ENCODE measurements around the gene METTL21A.
"Not testable (repeated sequence)": the region's sequence is repeated elsewhere in the genome, so short reads cannot be mapped to it uniquely, and the experiment has no call there.

The METTL21A gene

GRCh38 chr2:207625014-207625907, at the start of gene METTL21A:
Gene METTL21A (minus strand): TSS chr2:207625394. CDS start chr2:207624375, 1,019 bp downstream.
- DNase-seq (ENCODE audit: low spot score) = peak; percentile 95

DNA sequence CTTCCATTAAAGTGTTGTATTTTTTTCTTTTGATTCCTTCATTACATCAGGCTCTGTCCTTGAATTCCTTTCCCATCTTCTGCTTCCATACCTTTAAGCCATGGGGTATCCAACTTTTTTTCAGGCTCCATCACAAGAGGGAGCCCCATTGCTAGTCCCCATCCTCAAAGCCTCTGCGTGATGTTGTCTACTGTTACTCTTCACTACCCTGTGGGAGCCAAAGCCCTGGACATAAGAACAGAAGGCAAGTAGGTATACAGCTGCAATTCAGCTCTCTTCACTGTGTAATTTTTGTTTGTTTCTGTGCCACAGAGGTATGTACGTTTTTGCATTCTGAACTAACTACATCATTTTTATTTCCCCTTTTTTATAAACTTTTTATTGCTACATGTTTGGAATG, 49.6 kb upstream of the METTL21A start:
- DNase-seq (ENCODE audit: low spot score) = no peak

DNA sequence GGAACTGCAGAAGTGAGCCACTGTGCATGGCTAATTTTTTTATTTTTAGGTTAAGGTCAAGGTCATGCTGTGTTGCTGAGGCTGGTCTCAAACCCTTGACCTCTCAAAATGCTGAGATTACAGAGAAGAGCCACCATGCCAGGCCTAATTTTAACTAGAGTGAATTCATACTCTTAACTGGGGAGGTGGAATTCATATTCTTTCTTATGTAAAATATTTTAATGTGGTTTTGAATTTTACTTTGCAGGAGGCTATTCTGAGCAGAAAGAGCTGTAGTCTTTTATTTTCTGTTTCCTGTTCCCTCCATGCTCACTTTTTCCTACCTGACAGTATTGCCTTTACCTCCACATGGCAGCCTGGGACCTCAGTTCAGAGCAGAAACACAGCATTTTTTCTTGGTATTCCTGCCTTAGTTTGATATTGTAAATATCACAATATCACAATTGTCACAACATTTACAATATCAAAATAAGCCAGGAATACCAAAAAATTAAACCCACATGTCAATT, 49.1 kb upstream of the METTL21A start:
- DNase-seq (ENCODE audit: low spot score) = no peak

- no peak for DNase-seq (ENCODE audit: low spot score)
Measured at GRCh38 chr2:207673431-207673830, 48.2 kb upstream of the METTL21A start.

DNA sequence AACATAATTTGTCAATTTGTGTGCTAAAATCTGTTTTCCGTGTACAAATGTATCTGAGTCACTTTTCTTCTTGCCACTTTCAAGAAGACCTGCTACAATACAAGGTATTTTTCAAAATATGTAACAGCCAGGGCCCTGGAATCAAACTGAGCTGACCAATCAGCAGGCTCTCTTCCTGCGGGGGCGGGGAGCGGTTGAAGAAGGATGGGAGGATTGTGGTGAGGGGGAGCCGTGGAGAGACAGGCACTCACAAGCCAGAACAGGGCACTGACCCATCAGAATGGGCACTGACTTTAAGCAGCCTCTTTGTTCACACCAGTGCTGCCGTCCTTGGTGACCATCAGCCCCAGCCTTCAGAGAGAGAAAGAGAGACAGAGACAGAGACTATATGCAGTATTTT, 45.7 kb upstream of the METTL21A start:
- DNase-seq (ENCODE audit: low spot score) = no peak

GRCh38 chr2:207663870-207664545, 38.8 kb upstream of the METTL21A start:
- DNase-seq (ENCODE audit: low spot score) = no peak

DNA sequence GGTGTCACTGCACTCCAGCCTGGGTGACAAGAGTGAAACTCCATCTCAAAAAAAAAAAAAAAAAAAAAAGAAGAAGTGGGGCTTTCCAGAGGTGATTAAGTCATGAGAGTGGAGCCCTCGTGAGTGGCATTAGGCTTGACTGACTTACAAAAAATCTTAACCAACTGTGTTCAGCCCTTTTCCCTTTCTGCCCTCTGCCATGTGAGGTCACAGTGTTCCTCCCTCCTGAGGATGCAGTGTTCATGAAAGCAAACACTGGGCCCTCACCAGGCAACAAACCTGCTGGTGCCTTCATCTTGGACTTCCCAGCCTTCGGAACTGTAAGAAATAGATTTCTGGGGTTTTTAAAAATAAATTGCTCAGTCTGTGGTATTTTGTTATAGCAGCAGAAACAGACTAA, 37.0 kb upstream of the METTL21A start:
- DNase-seq (ENCODE audit: low spot score) = no peak

GRCh38 chr2:207660994-207661393, 35.8 kb upstream of the METTL21A start:
- DNase-seq (ENCODE audit: low spot score) = no peak

DNA sequence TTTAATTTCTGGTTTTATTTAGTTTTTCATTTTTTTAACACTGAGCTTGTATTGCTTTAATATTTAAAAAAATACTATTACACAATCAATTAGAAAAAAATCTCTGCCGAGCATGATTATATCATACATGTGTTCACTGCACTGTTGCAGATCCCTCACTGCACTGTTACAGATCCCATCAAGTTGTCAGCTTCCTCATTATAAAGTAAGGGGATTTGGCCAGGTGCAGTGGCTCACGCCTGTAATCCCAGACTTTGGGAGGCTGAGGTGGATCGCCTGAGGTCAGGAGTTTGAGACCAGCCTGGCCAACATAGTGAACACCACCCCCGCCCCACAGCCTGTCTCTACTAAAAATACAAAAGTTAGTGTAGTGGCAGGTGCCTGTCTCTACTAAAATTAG, 33.0 kb upstream of the METTL21A start:
- no peak for DNase-seq (ENCODE audit: low spot score)

DNA sequence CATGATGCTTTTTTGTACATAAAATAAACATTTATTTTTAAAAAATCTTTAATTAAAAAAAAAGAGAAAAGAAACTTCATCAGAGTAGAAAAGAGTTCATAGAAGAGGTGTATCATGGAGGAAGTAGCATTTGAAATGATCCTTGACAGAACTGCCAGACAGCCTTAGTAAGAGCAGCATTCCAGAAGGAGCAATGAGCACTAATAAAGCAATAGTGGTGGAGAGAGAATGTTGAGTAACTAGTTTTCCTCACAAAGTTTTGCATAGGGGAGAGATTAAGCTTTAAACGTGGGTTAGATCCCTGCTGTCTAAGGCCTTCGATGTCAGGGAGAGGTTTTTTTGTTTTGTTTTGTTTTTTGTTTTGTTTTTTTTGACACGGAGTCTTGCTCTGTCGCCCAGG, 29.8 kb upstream of the METTL21A start:
- DNase-seq (ENCODE audit: low spot score) = peak; percentile 21

- DNase-seq (ENCODE audit: low spot score) = not testable (repeated sequence)
Measured at GRCh38 chr2:207646582-207646981, 21.4 kb upstream of the METTL21A start.

- DNase-seq (ENCODE audit: low spot score) = no peak
Measured at GRCh38 chr2:207643892-207644291, 18.7 kb upstream of the METTL21A start.

DNA sequence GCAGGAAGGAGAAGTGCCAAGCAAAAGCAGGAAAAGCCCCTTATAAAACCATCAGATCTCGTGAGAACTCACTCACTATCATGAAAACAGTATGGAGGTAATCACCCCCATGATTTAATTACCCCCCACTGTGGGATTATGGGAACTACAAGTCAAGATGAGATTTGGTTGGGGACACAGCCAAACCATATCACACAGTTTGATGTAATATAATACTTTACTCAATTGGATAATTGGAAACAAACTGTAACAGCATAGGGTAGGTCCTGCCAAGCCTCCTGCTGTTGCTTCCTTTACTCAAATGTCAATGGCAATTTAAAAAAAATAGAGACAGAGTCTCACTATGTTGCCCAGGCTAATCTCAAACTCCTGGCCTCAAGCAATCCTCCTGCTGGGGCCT, 15.5 kb upstream of the METTL21A start:
- DNase-seq (ENCODE audit: low spot score) = no peak

DNA sequence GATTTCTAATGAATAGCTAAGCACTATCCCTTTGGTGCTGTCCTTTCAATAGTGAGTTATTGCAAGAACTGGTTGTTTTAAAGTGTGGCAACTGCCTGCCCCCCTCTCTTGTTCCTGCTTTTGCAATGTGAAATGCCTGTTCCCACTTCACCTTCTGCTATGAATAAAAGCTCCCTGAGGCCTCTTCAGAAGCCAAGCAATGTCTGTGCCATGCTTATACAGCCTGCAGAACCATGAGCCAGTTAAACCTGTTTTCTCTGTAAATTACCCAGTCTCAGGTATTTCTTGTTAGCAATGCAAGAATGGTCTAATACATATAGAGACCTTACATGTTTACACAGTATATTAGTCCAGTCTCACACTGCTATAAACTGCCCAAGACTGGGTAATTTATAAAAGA, 15.0 kb upstream of the METTL21A start:
- DNase-seq (ENCODE audit: low spot score) = no peak

DNA sequence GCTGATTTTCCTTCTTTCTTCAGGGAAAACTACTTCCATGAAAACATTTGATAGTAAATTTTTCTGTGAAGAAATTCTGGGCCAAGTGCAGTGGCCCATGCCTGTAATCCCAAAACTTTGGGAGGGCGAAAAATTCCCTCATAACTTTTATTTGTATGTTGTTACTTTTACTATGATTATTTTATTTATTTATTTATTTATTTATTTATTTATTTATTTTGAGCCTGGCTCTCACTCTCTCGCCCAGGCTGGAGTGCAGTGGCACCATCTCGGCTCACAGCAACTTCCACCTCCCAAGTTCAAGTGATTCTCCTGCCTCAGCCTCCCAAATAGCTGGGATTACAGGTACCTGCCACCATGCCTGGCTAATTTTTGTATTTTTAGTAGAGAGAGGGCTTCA, 14.1 kb upstream of the METTL21A start:
- not testable (repeated sequence) for DNase-seq (ENCODE audit: low spot score)

DNA sequence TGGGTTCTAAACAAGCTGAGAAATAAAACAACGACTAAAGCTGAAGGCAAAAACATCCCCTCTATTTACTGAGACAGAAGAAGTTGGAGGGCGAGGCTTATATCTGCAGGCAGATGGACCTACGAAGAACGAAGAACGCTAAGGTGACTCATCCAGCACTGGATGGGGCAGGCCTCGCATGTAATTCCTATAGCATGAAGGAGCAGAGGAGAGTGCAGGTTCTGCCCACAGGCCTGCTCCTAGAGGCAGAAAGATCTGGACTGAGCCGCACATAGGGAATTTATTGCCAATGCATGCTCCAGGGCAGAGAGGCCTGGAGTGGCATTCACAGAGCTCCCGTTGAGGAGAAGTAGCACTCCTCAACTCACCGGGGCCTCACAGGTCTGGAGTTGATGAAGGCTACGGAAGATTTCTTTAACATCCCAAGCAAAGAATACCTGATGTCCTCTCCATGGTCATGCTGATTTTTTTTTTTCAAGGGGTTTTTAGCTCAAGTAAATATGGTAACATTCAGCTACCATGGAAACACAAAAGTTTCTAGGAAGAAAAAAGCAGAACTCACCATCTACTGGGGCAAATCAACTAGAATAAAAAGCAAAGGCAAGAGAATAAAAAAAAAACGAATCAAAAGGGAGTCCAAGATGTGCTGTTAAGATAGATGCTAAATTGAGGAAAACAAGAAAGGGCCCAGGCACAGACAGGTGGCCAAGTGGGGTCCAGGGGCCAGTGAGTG, 10.4 kb upstream of the METTL21A start:
- DNase-seq (ENCODE audit: low spot score) = no peak

DNA sequence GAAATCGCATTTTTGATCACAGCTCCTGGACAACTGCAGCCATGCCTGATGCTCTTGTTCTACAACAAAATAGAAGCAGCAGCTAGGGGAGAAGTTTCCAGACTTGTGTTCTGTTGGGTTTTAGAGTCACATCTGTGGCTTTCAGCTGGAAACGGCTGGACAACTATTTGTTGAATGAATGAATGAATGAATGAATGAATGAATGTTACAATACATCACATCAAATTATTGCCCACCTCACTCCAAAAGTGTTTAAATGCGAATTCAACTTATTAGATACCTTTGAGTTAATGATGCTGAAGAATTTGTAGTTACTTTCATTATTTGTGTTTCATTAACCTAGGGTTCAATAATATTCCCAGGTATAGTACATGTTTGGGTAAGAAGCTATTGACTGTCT, 8.5 kb upstream of the METTL21A start:
- no peak for DNase-seq (ENCODE audit: low spot score)

- DNase-seq (ENCODE audit: low spot score) = peak; percentile 33
Measured at GRCh38 chr2:207632575-207633493, 7.6 kb upstream of the METTL21A start.

DNA sequence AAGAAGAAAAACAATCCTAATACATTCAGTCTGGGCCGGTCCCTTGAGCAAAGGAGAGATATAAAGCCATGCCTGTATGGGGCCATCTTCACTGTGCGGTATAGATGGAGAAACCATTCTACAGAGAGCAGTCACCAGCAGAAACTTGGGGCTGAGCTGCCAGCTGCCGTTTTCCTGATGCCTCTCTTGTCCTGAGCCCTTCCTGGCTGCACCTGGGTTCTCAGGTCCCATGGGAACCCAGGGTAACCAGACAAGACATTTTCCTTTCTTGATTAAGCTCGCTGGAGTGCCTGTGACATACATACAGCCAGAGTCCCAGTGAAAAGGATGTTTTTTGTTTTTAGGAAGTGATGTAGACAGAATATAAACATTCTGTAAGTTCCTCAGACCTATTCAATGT, 5.3 kb upstream of the METTL21A start:
- DNase-seq (ENCODE audit: low spot score) = no peak

- no peak for DNase-seq (ENCODE audit: low spot score)
Measured at GRCh38 chr2:207629553-207629952, 4.4 kb upstream of the METTL21A start.

Measured in GM03348 (cell line).